Prostate gland (tissue), 2 donors: ENCODE measurements around the gene NEIL3. TPM values are rescaled to one million over a fixed set of nuclear protein-coding genes. Genes with fewer than 3 reads are reported as not detected.

Experiments used
- DNase-seq: peaks from one replicate; pipeline ENCODE4 v3.0.0-alpha.2; 2019; ENCODE audit warnings: low spot score
- H3K27ac ChIP-seq, 2 donors: fragments of 200-600 bp; sonication (generic); 2 replicates each; pipeline ENCODE4 v1.5.1; 2017 to 2019
- H3K27me3 ChIP-seq: fragments of 200-600 bp; sonication (generic); replicated peaks from 2 replicates; pipeline ENCODE4 v1.5.1; 2019; ENCODE audit not compliant: insufficient read depth
- H3K36me3 ChIP-seq, 2 donors: fragments of 200-600 bp; sonication (generic); 1 replicate in 1 of 2; 2 replicates in 1 of 2; pipeline versions ENCODE4 v1.5.1 to v1.8.1; 2017 to 2019
- H3K4me1 ChIP-seq: fragments of 200-600 bp; sonication (generic); replicated peaks from 2 replicates; pipeline ENCODE4 v1.5.1; 2019
- H3K4me3 ChIP-seq, 2 donors: fragments of 200-600 bp; sonication (generic); 2 replicates each; pipeline ENCODE4 v1.5.1; 2017 to 2019
- H3K9me3 ChIP-seq: fragments of 200-600 bp; sonication (generic); 2 replicates; pipeline ENCODE4 v1.5.1; 2017
- CTCF ChIP-seq, 4 experiments: fragments of 200-600 bp in 2 of 4; fragments of 450-650 bp in 2 of 4; sonication (generic) in 2 of 4; IDR thresholded peaks; 1 replicate in 3 of 4; 2 replicates in 1 of 4; pipeline ENCODE4 v1.5.1; 2016 to 2019; ENCODE audit warnings: antibody characterized with exemption in 4 of 4, mild to moderate bottlenecking in 2 of 4, moderate library complexity in 2 of 4
- POLR2A ChIP-seq: fragments of 450-650 bp; IDR thresholded peaks from one replicate; pipeline ENCODE4 v1.6.1; 2016; ENCODE audit warnings: antibody characterized with exemption, mild to moderate bottlenecking
- POLR2AphosphoS5 ChIP-seq: sonication (generic); formaldehyde crosslinking; IDR thresholded peaks from one replicate; pipeline ENCODE4 v1.6.1; 2017; ENCODE audit warnings: antibody characterized with exemption
- WGBS: methylation state at CpG from one replicate; pipeline ENCODE4 v1.1.5; 2018; 5-methylcytosine and 5-hydroxymethylcytosine counted together
- intact Hi-C: fragments of 100-400 bp; cut with DNase I; formaldehyde crosslinking; loops from one replicate; pipeline ENCODE4 v1.14.2; 2022
- total RNA-seq, 2 donors: library from RNA; depleted of rRNA; stranded (reverse); fragments of >200 nt; gene quantifications; one replicate each; pipeline ENCODE4 v1.1.0, GENCODE V29; 2016

The NEIL3 gene
- total RNA-seq, 2 donors from 2014 or later = 0.51 to 0.59 TPM

DNA sequence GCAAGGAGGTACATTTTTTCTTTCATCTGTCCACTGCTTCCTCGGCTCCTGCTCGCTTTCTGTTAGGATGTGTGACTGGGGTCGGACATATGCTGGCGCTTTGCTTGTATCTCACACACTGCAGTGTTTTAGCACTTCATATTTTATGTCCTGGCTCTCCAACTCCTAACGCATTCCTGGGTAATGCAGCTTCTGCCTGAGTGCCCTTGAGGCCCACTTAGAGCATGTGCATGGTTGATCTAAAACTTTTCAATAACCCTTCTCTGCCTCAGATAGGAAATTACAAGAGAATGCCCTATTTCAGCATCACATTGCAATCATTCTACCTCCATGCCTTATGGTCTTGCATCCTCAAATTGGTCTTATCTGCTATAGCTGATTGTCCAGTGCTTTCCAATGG lies 65.3 kb downstream of the NEIL3 start:
- Histone ChIP-seq H3K9me3 (no peaks in the 10 kb centered on the region), H3K27me3 (no peaks in the 10 kb centered on the region), H3K27ac (no peak overlapping the region), H3K4me3 (no peak overlapping the region), H3K36me3 (no peaks in the 10 kb centered on the region), H3K4me1 (no peaks in the 10 kb centered on the region)
- intact Hi-C loops = no loop called here
- no peak for DNase-seq
- no peak for TF ChIP-seq POLR2AphosphoS5
- TF ChIP-seq POLR2A = no peak
- no peak for TF ChIP-seq CTCF (IDR thresholded peaks at IDR 0.05)
- WGBS = 55% methylated on average over 5 of the region's 5 CpGs

DNA sequence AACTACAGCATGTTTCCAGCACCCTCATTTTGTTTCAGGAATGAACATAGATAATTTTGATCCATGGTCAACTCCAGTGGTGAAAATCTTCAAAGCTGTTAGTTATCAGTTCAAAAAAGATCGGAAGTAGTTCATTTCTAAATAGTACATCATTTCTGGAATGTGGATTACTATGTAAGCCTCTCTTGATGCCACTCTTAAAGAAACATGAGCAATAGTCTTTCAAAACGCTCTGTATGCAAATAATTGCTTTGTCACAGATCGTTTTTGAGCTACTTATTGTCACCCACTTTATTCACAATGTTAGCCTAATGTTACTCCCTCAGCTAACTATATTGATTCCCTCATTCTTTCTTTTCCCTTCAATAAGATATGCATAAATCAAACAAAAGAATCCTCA lies 65.7 kb downstream of the NEIL3 start:
- DNase-seq = no peak
- no peak overlapping the region for H3K4me3 ChIP-seq
- intact Hi-C loops = no loop called here
- H3K27me3 ChIP-seq = no peaks in the 10 kb centered on the region
- no peaks in the 10 kb centered on the region for H3K4me1 ChIP-seq
- TF ChIP-seq POLR2A = no peak
- no peak for TF ChIP-seq CTCF (IDR thresholded peaks at IDR 0.05)
- TF ChIP-seq POLR2AphosphoS5 = no peak
- no peaks in the 10 kb centered on the region for H3K36me3 ChIP-seq
- WGBS = 39% methylated on average over 3 of the region's 3 CpGs
- no peaks in the 10 kb centered on the region for H3K9me3 ChIP-seq
- H3K27ac ChIP-seq = no peak overlapping the region

DNA sequence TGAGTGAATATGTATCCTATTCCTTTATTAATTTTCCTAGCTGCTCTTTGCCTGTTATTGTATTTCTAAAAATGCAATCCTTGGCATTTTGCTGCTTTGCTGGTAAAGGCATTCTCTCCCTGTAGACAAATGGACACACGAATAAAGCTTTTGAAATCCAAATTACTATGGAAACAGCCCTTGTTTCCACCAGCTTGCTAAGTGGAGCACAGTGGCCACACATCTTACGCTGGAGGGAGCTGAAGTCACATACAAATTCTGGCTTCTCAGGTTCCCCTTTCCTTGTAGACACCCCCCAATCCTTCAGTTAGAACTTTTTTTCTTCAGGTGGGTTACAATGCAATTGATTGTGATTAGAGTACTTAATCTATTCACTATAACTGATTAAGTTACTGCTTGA lies 66.3 kb downstream of the NEIL3 start:
- 75% methylated on average over 2 of the region's 2 CpGs for WGBS
- intact Hi-C loops = no loop called here
- H3K4me1 ChIP-seq = no peaks in the 10 kb centered on the region
- no peak for TF ChIP-seq POLR2AphosphoS5
- TF ChIP-seq POLR2A = no peak
- TF ChIP-seq CTCF (IDR thresholded peaks at IDR 0.05) = no peak
- no peak for DNase-seq
- H3K36me3 ChIP-seq = no peaks in the 10 kb centered on the region
- no peaks in the 10 kb centered on the region for H3K27me3 ChIP-seq
- H3K4me3 ChIP-seq = no peak overlapping the region
- no peaks in the 10 kb centered on the region for H3K9me3 ChIP-seq
- no peak overlapping the region for H3K27ac ChIP-seq

- intact Hi-C loops = no loop called here
These were observed 71.1 kb downstream of the NEIL3 start for GRCh38 chr4:177380730-177381287.

More at GRCh38 chr4:177380730-177381287, 71.1 kb downstream of the NEIL3 start:
- no peaks in the 10 kb centered on the region for H3K27me3 ChIP-seq
- WGBS = 95% methylated on average over 19 of the region's 19 CpGs
- DNase-seq = no peak
- no peak overlapping the region for H3K4me3 ChIP-seq
- no peaks in the 10 kb centered on the region for H3K36me3 ChIP-seq
- H3K4me1 ChIP-seq = no peaks in the 10 kb centered on the region
- TF ChIP-seq POLR2A (no peak), CTCF (IDR thresholded peaks at IDR 0.05) (no peak), POLR2AphosphoS5 (no peak)
- H3K9me3 ChIP-seq = no peaks in the 10 kb centered on the region
- H3K27ac ChIP-seq = no peak overlapping the region
